Fibroblast of lung (primary cell): ENCODE data around the gene TMEM270.

Experiments used
- EZH2 ChIP-seq: IDR thresholded peaks from 2 replicates; pipeline ENCODE4 v1.5.1; 2012; ENCODE audit warnings: low read length, control low read depth, mild to moderate bottlenecking; ENCODE audit errors: missing control alignments
- TF ChIP-seq, protein P1 (sequence below), 2 donors: IDR thresholded peaks in 1 of 2; conservative IDR thresholded peaks in 1 of 2; 1 replicate in 1 of 2; 2 replicates in 1 of 2; pipeline ENCODE4 v1.5.1; 2011 to 2012; ENCODE audit warnings: low read length in 2 of 2, control low read depth in 1 of 2, inconsistent platforms in 1 of 2, low read depth in 1 of 2, mild to moderate bottlenecking in 1 of 2

DNA sequence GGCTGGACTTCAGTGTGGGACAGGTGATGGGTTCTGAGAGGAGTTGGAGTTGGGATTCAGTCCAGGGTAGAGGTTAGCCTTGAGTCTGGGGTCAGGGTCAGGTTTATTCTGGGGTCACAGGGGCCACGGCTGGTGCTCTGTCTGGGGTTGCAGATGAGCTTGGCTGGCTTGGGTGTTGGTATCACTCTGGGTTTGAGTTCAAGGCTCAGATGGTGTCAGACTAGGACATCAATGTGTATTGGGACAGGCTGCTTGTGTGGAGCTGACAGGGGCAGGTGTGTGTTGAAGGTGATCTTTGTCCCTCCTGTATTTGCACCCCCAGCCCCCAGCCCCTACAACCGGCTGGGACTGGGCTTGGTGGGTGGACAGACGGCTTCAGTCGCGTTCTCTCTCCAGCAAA lies 26.8 kb downstream of the TMEM270 start:
- TF ChIP-seq, protein P1, sequence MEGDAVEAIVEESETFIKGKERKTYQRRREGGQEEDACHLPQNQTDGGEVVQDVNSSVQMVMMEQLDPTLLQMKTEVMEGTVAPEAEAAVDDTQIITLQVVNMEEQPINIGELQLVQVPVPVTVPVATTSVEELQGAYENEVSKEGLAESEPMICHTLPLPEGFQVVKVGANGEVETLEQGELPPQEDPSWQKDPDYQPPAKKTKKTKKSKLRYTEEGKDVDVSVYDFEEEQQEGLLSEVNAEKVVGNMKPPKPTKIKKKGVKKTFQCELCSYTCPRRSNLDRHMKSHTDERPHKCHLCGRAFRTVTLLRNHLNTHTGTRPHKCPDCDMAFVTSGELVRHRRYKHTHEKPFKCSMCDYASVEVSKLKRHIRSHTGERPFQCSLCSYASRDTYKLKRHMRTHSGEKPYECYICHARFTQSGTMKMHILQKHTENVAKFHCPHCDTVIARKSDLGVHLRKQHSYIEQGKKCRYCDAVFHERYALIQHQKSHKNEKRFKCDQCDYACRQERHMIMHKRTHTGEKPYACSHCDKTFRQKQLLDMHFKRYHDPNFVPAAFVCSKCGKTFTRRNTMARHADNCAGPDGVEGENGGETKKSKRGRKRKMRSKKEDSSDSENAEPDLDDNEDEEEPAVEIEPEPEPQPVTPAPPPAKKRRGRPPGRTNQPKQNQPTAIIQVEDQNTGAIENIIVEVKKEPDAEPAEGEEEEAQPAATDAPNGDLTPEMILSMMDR (conservative IDR thresholded peaks at IDR 0.05 in 1 of 2, IDR thresholded peaks at IDR 0.05 in 1 of 2; ENCODE audit: low read depth in 1 of 2, low read length in 2 of 2), result no peak
- no peak for TF ChIP-seq EZH2
